AG09319 (cell line): Measurements from ENCODE around the gene PARS2.

Experiments
- DNase-seq: peaks from one replicate; pipeline ENCODE4 v3.0.0-alpha.2; 2010; ENCODE audit warnings: low read depth; ENCODE audit errors: extremely low read depth
- TF ChIP-seq, protein P1 (sequence below): IDR thresholded peaks from 2 replicates; pipeline ENCODE4 v1.5.1; 2011; ENCODE audit warnings: low read depth, mild to moderate bottlenecking, inconsistent platforms, low read length, moderate library complexity

Gene PARS2

DNA sequence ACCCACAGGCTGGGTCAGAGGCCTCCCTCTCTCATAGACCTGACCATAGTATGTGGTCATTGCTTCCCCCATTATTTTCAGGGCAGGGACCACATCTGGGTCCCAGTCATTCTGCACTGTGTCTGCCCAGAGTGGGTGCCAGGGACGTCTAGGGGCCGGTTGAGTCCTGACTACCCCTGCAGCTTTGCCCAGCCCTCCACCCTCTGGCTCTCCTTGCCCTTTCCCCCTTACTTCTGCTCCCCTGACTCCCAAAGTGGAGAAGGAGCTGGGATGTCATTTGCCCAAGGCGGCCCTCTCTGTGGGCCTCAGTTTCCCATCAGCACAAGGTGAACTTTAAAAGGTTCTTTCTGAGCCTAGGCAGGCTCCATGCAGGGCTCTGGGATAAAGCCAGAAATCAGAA, 41.1 kb upstream of the PARS2 start:
- TF ChIP-seq, protein P1, sequence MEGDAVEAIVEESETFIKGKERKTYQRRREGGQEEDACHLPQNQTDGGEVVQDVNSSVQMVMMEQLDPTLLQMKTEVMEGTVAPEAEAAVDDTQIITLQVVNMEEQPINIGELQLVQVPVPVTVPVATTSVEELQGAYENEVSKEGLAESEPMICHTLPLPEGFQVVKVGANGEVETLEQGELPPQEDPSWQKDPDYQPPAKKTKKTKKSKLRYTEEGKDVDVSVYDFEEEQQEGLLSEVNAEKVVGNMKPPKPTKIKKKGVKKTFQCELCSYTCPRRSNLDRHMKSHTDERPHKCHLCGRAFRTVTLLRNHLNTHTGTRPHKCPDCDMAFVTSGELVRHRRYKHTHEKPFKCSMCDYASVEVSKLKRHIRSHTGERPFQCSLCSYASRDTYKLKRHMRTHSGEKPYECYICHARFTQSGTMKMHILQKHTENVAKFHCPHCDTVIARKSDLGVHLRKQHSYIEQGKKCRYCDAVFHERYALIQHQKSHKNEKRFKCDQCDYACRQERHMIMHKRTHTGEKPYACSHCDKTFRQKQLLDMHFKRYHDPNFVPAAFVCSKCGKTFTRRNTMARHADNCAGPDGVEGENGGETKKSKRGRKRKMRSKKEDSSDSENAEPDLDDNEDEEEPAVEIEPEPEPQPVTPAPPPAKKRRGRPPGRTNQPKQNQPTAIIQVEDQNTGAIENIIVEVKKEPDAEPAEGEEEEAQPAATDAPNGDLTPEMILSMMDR, result no peak

DNA sequence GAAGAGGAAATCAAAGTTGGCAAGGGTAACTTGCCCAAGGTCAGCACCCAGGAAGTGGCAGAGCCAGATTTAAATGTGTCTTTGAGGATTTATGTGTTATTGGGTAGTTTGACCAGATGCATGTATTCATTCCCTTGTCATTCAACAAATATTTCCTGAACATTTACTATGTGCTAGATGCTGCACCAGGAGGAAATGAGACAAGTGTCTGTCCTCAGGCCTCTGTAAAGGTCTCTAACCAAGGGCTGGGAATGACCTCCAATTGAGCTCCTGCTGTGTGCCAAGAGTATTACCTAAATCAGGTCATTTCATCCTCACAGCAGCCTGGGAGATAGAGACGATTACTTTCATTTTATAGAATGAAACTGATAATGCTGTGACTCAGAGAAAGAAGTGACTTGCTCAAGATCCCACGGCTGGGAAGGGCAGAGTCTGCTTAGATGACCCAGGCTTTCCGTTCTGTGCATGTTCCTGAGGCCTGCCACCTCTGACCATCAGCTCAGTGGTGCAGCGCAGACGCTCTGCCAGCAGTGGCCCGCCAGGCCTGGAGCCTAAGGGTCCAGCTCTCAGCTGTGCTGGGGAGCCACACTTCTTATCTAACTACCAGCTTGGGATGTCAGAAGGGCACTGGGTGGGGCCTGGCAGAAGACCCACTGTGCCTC, 40.3 kb upstream of the PARS2 start:
- TF ChIP-seq, protein P1, result no peak
- DNase-seq, result no peak

More for the DNA sequence above, 41.1 kb upstream of the PARS2 start:
- no peak for DNase-seq

DNA sequence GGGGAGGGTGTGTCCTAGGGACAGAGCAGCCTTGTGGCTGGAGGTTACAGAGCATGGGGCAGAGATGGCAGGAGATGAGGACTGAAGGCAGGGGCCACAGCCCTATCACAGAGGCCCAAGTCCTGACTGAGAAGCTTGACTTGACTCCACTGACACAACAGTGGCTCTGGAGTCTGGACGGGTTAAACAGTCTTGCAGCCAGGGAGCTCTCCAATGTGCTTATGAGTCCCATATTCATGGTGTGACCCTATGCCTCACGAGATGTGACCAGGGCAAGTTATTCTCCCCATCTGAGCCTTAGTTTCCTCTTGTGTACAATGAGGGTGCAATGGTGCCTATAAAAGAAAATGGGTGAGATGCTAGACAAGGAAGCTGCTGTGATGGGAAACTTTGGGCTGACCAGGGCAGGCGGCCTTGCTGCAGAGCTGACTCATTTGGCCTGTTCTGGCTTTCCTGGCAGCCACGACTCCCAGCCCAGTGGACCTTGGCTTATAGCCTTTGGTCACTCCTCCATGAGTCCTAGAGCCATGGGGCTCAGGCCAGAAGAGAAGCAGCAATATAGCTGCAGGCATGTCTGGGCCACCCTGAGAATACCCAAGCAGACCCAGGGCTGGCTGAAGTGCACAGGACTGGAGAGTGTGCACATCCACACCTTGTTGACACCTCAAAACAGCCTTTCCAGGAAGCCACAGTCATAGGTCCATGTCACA, 39.6 kb upstream of the PARS2 start:
- no peak for DNase-seq
- TF ChIP-seq, protein P1, result no peak

DNA sequence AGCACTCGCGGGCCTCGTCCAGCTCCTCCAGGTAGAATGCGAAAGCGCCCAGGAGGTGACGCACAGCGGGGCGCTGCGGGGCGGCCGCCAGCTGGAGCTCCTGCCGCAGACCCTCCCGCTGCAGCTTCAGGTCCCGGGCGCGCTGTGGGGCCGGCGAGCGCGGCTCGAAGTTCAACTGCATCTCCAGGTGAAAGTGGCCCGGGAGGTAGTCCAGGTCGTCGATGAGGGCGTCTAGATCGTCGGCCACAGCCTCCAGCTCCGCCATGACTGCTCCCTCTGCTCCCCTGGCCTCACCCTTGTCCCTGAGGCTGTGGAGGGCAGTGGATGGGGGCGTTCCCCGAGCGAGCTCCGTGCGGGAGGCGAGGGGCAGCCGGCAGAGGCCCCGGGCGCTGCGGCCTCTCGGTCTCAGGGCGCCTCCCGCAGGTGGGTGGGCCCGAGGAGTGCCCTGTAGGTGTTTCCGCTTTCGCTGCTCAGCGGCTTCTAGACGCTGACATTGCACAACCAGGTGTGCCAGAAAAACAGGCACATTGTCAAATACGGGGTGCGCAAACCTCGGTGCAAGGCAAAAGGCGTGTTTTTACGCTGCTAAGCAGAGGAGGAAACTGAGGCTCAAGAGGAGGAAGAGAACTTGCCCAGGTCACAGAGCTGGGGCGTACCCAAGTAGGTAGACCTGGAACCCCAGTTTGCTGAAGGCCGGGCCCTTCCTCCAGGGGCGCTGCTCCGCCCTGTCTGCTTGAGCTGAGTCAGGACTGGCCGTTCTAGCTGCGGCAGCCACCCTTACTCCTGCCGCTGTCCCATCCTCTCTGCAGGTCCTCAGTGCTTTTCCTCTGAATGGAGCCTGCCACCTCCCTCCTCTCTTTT, 36.8 kb upstream of the PARS2 start, which contains the start of gene TTC22:
TSS of gene TTC22 (minus strand) at position 425 of the 861 bp plus-strand sequence. CDS start at position 265, 160 bp downstream.
- TF ChIP-seq, protein P1, result peak; percentile 26
- no peak for DNase-seq

DNA sequence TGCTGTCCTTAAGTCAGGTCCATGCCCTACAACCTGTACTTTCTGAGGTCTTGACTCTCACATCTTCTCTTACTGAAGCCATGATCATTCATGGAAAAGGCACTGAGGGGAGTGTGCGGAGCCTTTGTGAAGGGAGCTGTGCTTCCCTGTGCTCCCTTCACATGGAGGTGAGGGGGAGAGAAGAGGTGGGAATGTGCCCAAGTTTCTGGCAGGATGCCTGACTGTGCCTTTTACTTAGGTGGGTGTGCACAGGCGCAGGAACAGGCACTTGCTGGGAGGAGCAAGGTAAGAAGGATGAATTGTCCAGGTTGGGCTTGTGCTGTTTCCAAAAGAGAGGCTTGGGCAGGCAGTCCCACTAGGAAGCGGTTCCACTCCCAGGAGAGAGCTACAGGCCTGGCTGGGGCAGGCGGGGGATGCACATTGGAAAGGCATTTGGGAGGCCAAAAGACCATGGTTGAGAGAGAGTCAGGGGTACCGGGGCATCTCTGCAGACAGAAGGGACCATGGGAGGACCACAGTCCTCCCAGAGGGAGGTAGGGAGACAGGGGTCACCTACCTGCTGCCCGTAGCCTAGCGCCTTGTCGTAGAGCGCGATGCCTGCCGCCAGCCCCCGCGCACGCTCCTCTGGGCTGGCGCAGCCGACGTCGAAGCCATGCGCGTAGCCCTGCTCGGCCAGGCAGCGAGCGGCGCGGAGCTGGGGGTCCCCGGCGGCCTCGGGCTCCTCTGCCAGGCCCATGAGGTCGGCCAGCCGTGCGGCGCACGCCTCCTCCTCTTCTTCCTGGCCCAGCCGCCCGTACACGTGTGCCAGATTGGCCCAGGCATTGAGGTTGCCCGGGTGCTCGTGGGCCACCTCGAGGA, 35.9 kb upstream of the PARS2 start:
- TF ChIP-seq, protein P1, result no peak
- no peak for DNase-seq

DNA sequence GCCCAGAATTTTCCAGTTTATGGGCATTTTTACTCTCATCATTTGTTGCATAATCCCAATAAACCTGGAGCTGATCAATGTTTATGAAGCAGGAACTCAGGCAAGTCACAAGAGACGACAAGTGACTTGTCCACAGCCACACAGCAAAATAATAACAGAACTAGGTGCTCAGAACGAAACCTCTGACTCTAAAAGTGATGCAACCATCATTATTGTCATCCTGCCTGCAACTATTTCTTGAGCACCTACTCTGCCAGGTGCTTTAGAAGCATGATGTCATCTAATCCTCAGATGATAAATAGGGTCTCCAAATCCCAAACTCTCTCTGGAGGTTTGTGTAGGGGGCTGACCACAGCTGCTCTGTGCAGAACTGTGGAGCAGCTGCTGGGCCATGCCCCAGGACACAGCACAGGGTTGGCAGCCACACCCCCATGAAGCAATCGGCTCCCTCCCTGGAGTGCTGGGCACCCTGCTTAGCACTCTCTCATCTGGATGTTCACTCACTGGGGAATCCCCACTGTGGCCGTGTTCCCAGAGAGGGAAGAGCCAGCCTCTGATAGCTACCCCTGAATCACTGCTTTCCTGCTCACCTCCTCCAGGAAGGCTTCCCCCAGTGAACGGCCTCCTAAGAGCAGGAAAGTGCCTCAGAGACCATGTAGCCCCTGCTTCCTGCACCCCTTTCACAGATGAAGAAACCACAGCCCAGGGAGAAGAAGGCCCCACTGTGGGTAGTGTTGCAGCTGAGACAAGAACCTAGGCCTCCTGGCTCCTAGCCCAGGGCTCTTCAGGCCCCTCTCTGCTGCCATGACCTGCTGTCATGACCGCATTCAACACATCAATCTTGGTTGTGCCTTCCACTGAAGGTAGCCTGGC, 34.7 kb upstream of the PARS2 start:
- TF ChIP-seq, protein P1, result no peak
- DNase-seq, result no peak
